ENCODE data around the gene SH2B3.

- no peak for TF ChIP-seq EZH2 (IDR thresholded peaks at IDR 0.05; ENCODE audit: borderline replicate concordance, low read depth, low read length, severe bottlenecking)
- no peak for TF ChIP-seq POLR2A (IDR thresholded peaks at IDR 0.05; ENCODE audit: low read depth, low read length)
- TF ChIP-seq CTCF (IDR thresholded peaks at IDR 0.05; ENCODE audit: extremely low read depth in 1 of 2, insufficient read depth in 1 of 2, low read depth in 1 of 2, low read length in 2 of 2) = no peak
Observed at GRCh38 chr12:111377440-111377839, 28.3 kb upstream of the SH2B3 start.

Data from endothelial cell of umbilical vein (primary cell).